GM12872 (cell line): ENCODE results near the gene CDH4.

ENCODE experiments used
- CTCF ChIP-seq: IDR thresholded peaks from 3 replicates; pipeline ENCODE4 v1.5.1; 2011; ENCODE audit warnings: low read depth, mild to moderate bottlenecking, low read length, moderate library complexity; ENCODE audit not compliant: insufficient read depth

Gene CDH4

GRCh38 chr20:61882716-61883615 is 630.9 kb downstream of the CDH4 start:
- TF ChIP-seq CTCF = no peak

- TF ChIP-seq CTCF = no peak
Observed at GRCh38 chr20:61883857-61884393, 631.9 kb downstream of the CDH4 start.

GRCh38 chr20:61884571-61885389 is 632.7 kb downstream of the CDH4 start:
- no peak for TF ChIP-seq CTCF

- no peak for TF ChIP-seq CTCF
Observed at GRCh38 chr20:61885759-61886715, 634.0 kb downstream of the CDH4 start.

- TF ChIP-seq CTCF = peak; percentile 69
Observed at GRCh38 chr20:61886721-61887595, 634.9 kb downstream of the CDH4 start.

- no peak for TF ChIP-seq CTCF
Observed at GRCh38 chr20:61887596-61888093, 635.6 kb downstream of the CDH4 start.
